Endothelial cell of umbilical vein (primary cell): ENCODE measurements around the gene OXLD1. TPM values are rescaled to one million over a fixed set of nuclear protein-coding genes. Genes with fewer than 3 reads are reported as not detected.
A peak's percentile ranks its signal among the peaks of the same experiment; 100 is the strongest.

ENCODE experiments used
- BruUV-seq: library from RNA; stranded (reverse); fragments of 400-500 nt; replicated peaks from 2 replicates; lab custom pipeline; 2021; lab: Mats Ljungman, UMichigan
- CTCF ChIA-PET: fragments of 300-600, 350-600 bp; sonication (Branson Sonifier 250); formaldehyde crosslinking; loops from one replicate; lab custom pipeline; 2021; ENCODE audit warnings: antibody characterized with exemption, inconsistent platforms; lab: Charles Lee
- POLR2A ChIA-PET: fragments of 300-600, 350-600 bp; sonication (Branson Sonifier 250); formaldehyde crosslinking; loops from one replicate; lab custom pipeline; 2021; ENCODE audit warnings: antibody characterized with exemption, inconsistent platforms; lab: Charles Lee
- DNase-seq: peaks from one replicate; pipeline ENCODE4 v3.0.0-alpha.2; 2011; ENCODE audit warnings: low read depth, low spot score
- FAIRE-seq: peaks from 2 replicates; lab custom pipeline; 2011; peaks lifted over from hg19 to GRCh38; lab: Jason Lieb, UNC
- H2AFZ ChIP-seq: 2 replicates; pipeline ENCODE4 v1.6.0; 2012; ENCODE audit warnings: low read depth, low read length, control low read depth, inconsistent platforms
- H3K27ac ChIP-seq: 2 replicates; pipeline ENCODE4 v1.5.1; 2011; ENCODE audit warnings: low read depth, mild to moderate bottlenecking, control low read depth, low read length, moderate library complexity; ENCODE audit not compliant: insufficient read depth
- H3K27me3 ChIP-seq, 2 experiments: 2 replicates each; pipeline versions ENCODE4 v1.6.0 to v1.6.1; 2011; ENCODE audit warnings: low read length in 2 of 2, mixed read lengths in 1 of 2; ENCODE audit not compliant: control insufficient read depth in 2 of 2, insufficient read depth in 2 of 2
- H3K36me3 ChIP-seq, 2 experiments: 2 replicates in 1 of 2; 3 replicates in 1 of 2; pipeline ENCODE4 v1.5.1; 2011; ENCODE audit warnings: low read length in 2 of 2, mild to moderate bottlenecking in 1 of 2, moderate library complexity in 1 of 2; ENCODE audit not compliant: control insufficient read depth in 2 of 2, insufficient read depth in 2 of 2; ENCODE audit errors: extremely low read depth in 1 of 2
- H3K4me1 ChIP-seq: 3 replicates; pipeline ENCODE4 v1.5.1; 2011; ENCODE audit warnings: mild to moderate bottlenecking, low read length; ENCODE audit not compliant: control insufficient read depth, insufficient read depth; ENCODE audit errors: extremely low read depth
- H3K4me2 ChIP-seq: 2 replicates; pipeline ENCODE4 v1.6.1; 2011; ENCODE audit warnings: low read length, control low read depth, mixed read lengths; ENCODE audit not compliant: insufficient read depth
- H3K4me3 ChIP-seq, 3 experiments: fragments of 200-600 bp in 1 of 3; sonication (generic), shearing (Covaris generic) in 1 of 3; replicated peaks in 1 of 3; 2 replicates each; pipeline ENCODE4 v1.5.1; 2011 to 2016; ENCODE audit warnings: control low read depth in 3 of 3, low read length in 3 of 3, mild to moderate bottlenecking in 2 of 3, inconsistent platforms in 1 of 3, low read depth in 1 of 3, moderate library complexity in 1 of 3; ENCODE audit not compliant: insufficient read depth in 1 of 3
- H3K79me2 ChIP-seq: 2 replicates; pipeline ENCODE4 v1.6.0; 2012; ENCODE audit warnings: low read length, inconsistent platforms; ENCODE audit not compliant: control insufficient read depth, insufficient read depth
- H3K9ac ChIP-seq: replicated peaks from 2 replicates; pipeline ENCODE3; 2011; ENCODE audit warnings: low read length, control low read depth; ENCODE audit not compliant: insufficient read depth; ENCODE audit errors: extremely low read depth
- H3K9me1 ChIP-seq: replicated peaks from 3 replicates; pipeline ENCODE4 v1.6.0; 2011; ENCODE audit warnings: mild to moderate bottlenecking, low read length; ENCODE audit not compliant: control insufficient read depth, insufficient read depth; ENCODE audit errors: extremely low read depth
- H3K9me3 ChIP-seq: replicated peaks from 2 replicates; pipeline ENCODE4 v1.5.1; 2012; ENCODE audit warnings: low read length, inconsistent platforms; ENCODE audit not compliant: control insufficient read depth, insufficient read depth
- H4K20me1 ChIP-seq: replicated peaks from 2 replicates; pipeline ENCODE3; 2011; ENCODE audit warnings: mild to moderate bottlenecking, low read length; ENCODE audit not compliant: control insufficient read depth, insufficient read depth; ENCODE audit errors: extremely low read depth
- EZH2 ChIP-seq: IDR thresholded peaks from 2 replicates; pipeline ENCODE4 v1.6.1; 2012; ENCODE audit warnings: borderline replicate concordance, low read depth, mild to moderate bottlenecking, moderate library complexity, low read length, inconsistent platforms; ENCODE audit not compliant: severe bottlenecking
- FOS ChIP-seq: IDR thresholded peaks from 2 replicates; pipeline ENCODE4 v1.6.1; 2011; ENCODE audit warnings: mild to moderate bottlenecking, low read length, moderate library complexity, borderline replicate concordance; ENCODE audit not compliant: insufficient read depth
- GATA2 ChIP-seq: IDR thresholded peaks from 2 replicates; pipeline ENCODE4 v1.7.0; 2011; ENCODE audit warnings: low read depth, mild to moderate bottlenecking, moderate library complexity, mixed read lengths, low read length; ENCODE audit not compliant: insufficient read length, insufficient read depth
- JUN ChIP-seq: IDR thresholded peaks from 2 replicates; pipeline ENCODE4 v1.6.1; 2011; ENCODE audit warnings: borderline replicate concordance, low read depth; ENCODE audit not compliant: insufficient read length, insufficient read depth
- MYC ChIP-seq: IDR thresholded peaks from one replicate; pipeline ENCODE4 v1.6.1; 2011; ENCODE audit warnings: mild to moderate bottlenecking, low read depth, low read length
- POLR2A ChIP-seq: IDR thresholded peaks from 2 replicates; pipeline ENCODE4 v1.6.1; 2012; ENCODE audit warnings: low read depth, mild to moderate bottlenecking, control low read depth, low read length
- POLR2AphosphoS5 ChIP-seq: IDR thresholded peaks from 2 replicates; pipeline ENCODE4 v1.6.1; 2012; ENCODE audit warnings: low read depth, mild to moderate bottlenecking, control low read depth, low read length, moderate library complexity; ENCODE audit not compliant: insufficient read depth
- dilution Hi-C: fragments of 300-500 bp; cut with MboI; formaldehyde crosslinking; loops from one replicate; pipeline ENCODE4 v1.15.0; 2019; ENCODE audit warnings: low sequenced_read_pairs; ENCODE audit not compliant: extremely low pct_ligation_motif_present
- intact Hi-C: fragments of 100-400 bp; cut with micrococcal nuclease; formaldehyde crosslinking; loops from one replicate; pipeline ENCODE4 v1.10.0; 2022
- polyA plus RNA-seq, 4 experiments: library from polyadenylated mRNA; depleted of rRNA in 3 of 4; stranded (reverse) in 3 of 4; unstranded in 1 of 4; fragments of >200 nt; gene quantifications; 2 replicates each; pipeline versions ENCODE4 v1.2.1 to v1.2.3, GENCODE V29; 2011 to 2012; ENCODE audit warnings: missing spikeins in 1 of 4
- total RNA-seq: library from RNA; stranded (reverse); gene quantifications from 2 replicates; pipeline ENCODE4 v1.2.3, GENCODE V29; 2021
- TF ChIP-seq, protein P1 (sequence below), 2 donors: IDR thresholded peaks; 1 replicate in 1 of 2; 2 replicates in 1 of 2; pipeline ENCODE4 v1.5.1; 2011; ENCODE audit warnings: low read length in 2 of 2, mild to moderate bottlenecking in 2 of 2, moderate library complexity in 2 of 2, control low read depth in 1 of 2, inconsistent platforms in 1 of 2, low read depth in 1 of 2; ENCODE audit not compliant: insufficient read depth in 1 of 2; ENCODE audit errors: extremely low read depth in 1 of 2
- TF ChIP-seq, protein P2 (sequence below): IDR thresholded peaks from 2 replicates; pipeline ENCODE4 v1.6.1; 2011; ENCODE audit not compliant: insufficient read depth, insufficient read length

OXLD1 gene
- total and polyA plus RNA-seq, 2 donors (not counting 3 experiments of a cell fraction or from before 2014, with no cell fraction given): 20.1 to 35.2 TPM

DNA sequence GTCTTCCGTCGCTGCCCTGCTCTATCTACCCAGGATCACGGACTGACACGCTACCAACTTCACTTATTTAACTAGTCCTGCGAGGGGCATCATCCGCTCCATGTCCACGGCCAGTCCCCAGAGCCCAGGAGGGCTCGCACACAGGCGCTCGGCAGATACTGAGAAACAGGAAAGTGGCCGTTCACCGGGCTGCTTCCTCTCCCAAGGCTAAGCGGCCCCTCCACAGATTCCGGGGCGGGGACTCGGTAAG is 388 bp downstream of the OXLD1 start:
- Histone ChIP-seq H3K4me3 (peak overlapping the region; percentile 21 to 76 (median 64)), H3K9me1 (no peaks in the 10 kb centered on the region), H3K36me3 (peaks cover under 1 to 14% of the 10 kb centered on the region in 2 experiments), H3K79me2 (peaks cover 21% of the 10 kb centered on the region), H2AFZ (peak overlapping the region; percentile 13), H3K9ac (peak overlapping the region; percentile 69), H4K20me1 (no peaks in the 10 kb centered on the region), H3K4me1 (peaks cover 18% of the 10 kb centered on the region), H3K4me2 (peak overlapping the region; percentile 72), H3K27ac (peak overlapping the region; percentile 36), H3K27me3 (no peaks in the 10 kb centered on the region), H3K9me3 (no peaks in the 10 kb centered on the region)
- dilution Hi-C loops: no loop called here
- BruUV-seq: TSS peak; percentile 77
- DNase-seq: no peak
- POLR2A ChIA-PET: interaction anchor here (1.0 kb wide), 1 partner anchor 18 kb away, joined by 3 read pairs; the partner anchor contains the start of genes ARL16 and HGS
- FAIRE-seq: no peak
- intact Hi-C loops: loop anchor here (1.0 to 2.0 kb wide), 2 partner anchors 18 to 29 kb away; partner anchors contain the start of genes HGS, NPLOC4 and TSPAN10
- TF ChIP-seq, protein P1, sequence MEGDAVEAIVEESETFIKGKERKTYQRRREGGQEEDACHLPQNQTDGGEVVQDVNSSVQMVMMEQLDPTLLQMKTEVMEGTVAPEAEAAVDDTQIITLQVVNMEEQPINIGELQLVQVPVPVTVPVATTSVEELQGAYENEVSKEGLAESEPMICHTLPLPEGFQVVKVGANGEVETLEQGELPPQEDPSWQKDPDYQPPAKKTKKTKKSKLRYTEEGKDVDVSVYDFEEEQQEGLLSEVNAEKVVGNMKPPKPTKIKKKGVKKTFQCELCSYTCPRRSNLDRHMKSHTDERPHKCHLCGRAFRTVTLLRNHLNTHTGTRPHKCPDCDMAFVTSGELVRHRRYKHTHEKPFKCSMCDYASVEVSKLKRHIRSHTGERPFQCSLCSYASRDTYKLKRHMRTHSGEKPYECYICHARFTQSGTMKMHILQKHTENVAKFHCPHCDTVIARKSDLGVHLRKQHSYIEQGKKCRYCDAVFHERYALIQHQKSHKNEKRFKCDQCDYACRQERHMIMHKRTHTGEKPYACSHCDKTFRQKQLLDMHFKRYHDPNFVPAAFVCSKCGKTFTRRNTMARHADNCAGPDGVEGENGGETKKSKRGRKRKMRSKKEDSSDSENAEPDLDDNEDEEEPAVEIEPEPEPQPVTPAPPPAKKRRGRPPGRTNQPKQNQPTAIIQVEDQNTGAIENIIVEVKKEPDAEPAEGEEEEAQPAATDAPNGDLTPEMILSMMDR (IDR thresholded peaks at IDR 0.05; ENCODE audit: extremely low read depth in 1 of 2, insufficient read depth in 1 of 2, low read depth in 1 of 2, low read length in 2 of 2): no peak
- TF ChIP-seq POLR2AphosphoS5 (no peak), GATA2 (no peak), POLR2A (no peak), EZH2 (no peak), FOS (no peak), JUN (no peak), MYC (no peak)
- TF ChIP-seq, protein P2, sequence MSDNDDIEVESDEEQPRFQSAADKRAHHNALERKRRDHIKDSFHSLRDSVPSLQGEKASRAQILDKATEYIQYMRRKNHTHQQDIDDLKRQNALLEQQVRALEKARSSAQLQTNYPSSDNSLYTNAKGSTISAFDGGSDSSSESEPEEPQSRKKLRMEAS: no peak
- CTCF ChIA-PET: no interaction called here
